ENCODE measurements around the gene RAD51AP1. TPM values are rescaled to one million over a fixed set of nuclear protein-coding genes. Genes with fewer than 3 reads are reported as not detected.
"Not testable (repeated sequence)": the region's sequence is repeated elsewhere in the genome, so short reads cannot be mapped to it uniquely, and the experiment has no call there.

Gene RAD51AP1
- total and polyA plus RNA-seq, 2 experiments from 2014 or later: 12.4 to 13.1 TPM

- Histone ChIP-seq H3K9ac (no peak overlapping the region), H3K79me2 (ENCODE audit: insufficient read depth) (no peaks in the 10 kb centered on the region), H3K9me2 (ENCODE audit: insufficient read depth) (no peaks in the 10 kb centered on the region), H2AFZ (no peak overlapping the region), H3K27me3 (replicated peaks; ENCODE audit: insufficient read depth) (no peaks in the 10 kb centered on the region), H4K20me1 (ENCODE audit: insufficient read depth) (no peaks in the 10 kb centered on the region), H3K4me1 (ENCODE audit: insufficient read depth) (no peaks in the 10 kb centered on the region), H3K4me2 (ENCODE audit: unreplicated experiment) (no peak overlapping the region), H3K4me3 (no peak overlapping the region), H3F3A (ENCODE audit: insufficient read depth) (no peaks in the 10 kb centered on the region), H3K27ac (no peak overlapping the region), H3K9me3 (ENCODE audit: low read depth) (no peaks in the 10 kb centered on the region), H3K36me3 (ENCODE audit: low read depth) (peaks cover 58% of the 10 kb centered on the region; the same call in 1 of the 2 replicates)
- TF ChIP-seq EZH2phosphoT487 (IDR thresholded peaks at IDR 0.05; ENCODE audit: insufficient read depth, low read depth) (no peak), EZH2 (IDR thresholded peaks at IDR 0.05; ENCODE audit: insufficient read depth, poor library complexity, severe bottlenecking) (no peak)
- in situ Hi-C loops (cut with MboI): no loop called here
- 100% methylated on average over 1 of the region's 1 CpG for WGBS, 2 experiments (ENCODE audit: low coverage in 1 of 2, low lambda C conversion rate in 2 of 2, missing lambda C conversion rate in 2 of 2)
- DNase-seq: no peak
These were observed 39.5 kb upstream of the RAD51AP1 start for GRCh38 chr12:4499186-4499585.

- H3K4me2 ChIP-seq (ENCODE audit: unreplicated experiment): no peak overlapping the region
- H3K27ac ChIP-seq: no peak overlapping the region
These were observed 33.2 kb upstream of the RAD51AP1 start for GRCh38 chr12:4505376-4505986.

GRCh38 chr12:4506430-4506829 is 32.3 kb upstream of the RAD51AP1 start:
- H3K4me2 ChIP-seq (ENCODE audit: unreplicated experiment): no peak overlapping the region

More at GRCh38 chr12:4505376-4505986, 33.2 kb upstream of the RAD51AP1 start:
- in situ Hi-C loops (cut with MboI): no loop called here
- H3K4me1 ChIP-seq (ENCODE audit: insufficient read depth): peaks cover 24% of the 10 kb centered on the region
- H3K27me3 ChIP-seq (replicated peaks; ENCODE audit: insufficient read depth): no peaks in the 10 kb centered on the region
- no peaks in the 10 kb centered on the region for H4K20me1 ChIP-seq (ENCODE audit: insufficient read depth)
- no peak overlapping the region for H2AFZ ChIP-seq
- DNase-seq: peak; percentile 51
- H3F3A ChIP-seq (ENCODE audit: insufficient read depth): no peaks in the 10 kb centered on the region
- no peak for TF ChIP-seq EZH2phosphoT487 (IDR thresholded peaks at IDR 0.05; ENCODE audit: insufficient read depth, low read depth)
- WGBS, 2 experiments (ENCODE audit: low coverage in 1 of 2, low lambda C conversion rate in 2 of 2, missing lambda C conversion rate in 2 of 2): 95 to 96% methylated on average over 1 of the region's 1 CpG
- H3K36me3 ChIP-seq (ENCODE audit: low read depth): peaks cover 31% of the 10 kb centered on the region; the same call in 1 of the 2 replicates
- H3K9me3 ChIP-seq (ENCODE audit: low read depth): no peaks in the 10 kb centered on the region
- H3K79me2 ChIP-seq (ENCODE audit: insufficient read depth): no peaks in the 10 kb centered on the region
- no peak overlapping the region for H3K4me3 ChIP-seq
- H3K9ac ChIP-seq: no peak overlapping the region
- no peaks in the 10 kb centered on the region for H3K9me2 ChIP-seq (ENCODE audit: insufficient read depth)

GRCh38 chr12:4506870-4507269 is 31.8 kb upstream of the RAD51AP1 start:
- H3K4me2 ChIP-seq (ENCODE audit: unreplicated experiment): no peak overlapping the region
- in situ Hi-C loops (cut with MboI): no loop called here
- no peaks in the 10 kb centered on the region for H3K27me3 ChIP-seq (replicated peaks; ENCODE audit: insufficient read depth)
- no peaks in the 10 kb centered on the region for H3F3A ChIP-seq (ENCODE audit: insufficient read depth)
- H3K9me3 ChIP-seq (ENCODE audit: low read depth): no peaks in the 10 kb centered on the region
- H3K4me1 ChIP-seq (ENCODE audit: insufficient read depth): peaks cover 24% of the 10 kb centered on the region
- DNase-seq: peak; percentile 54
- H3K4me3 ChIP-seq: no peak overlapping the region
- no peaks in the 10 kb centered on the region for H3K9me2 ChIP-seq (ENCODE audit: insufficient read depth)
- H3K9ac ChIP-seq: no peak overlapping the region
- no peaks in the 10 kb centered on the region for H4K20me1 ChIP-seq (ENCODE audit: insufficient read depth)
- WGBS, 2 experiments (ENCODE audit: low coverage in 1 of 2, low lambda C conversion rate in 2 of 2, missing lambda C conversion rate in 2 of 2): 69 to 76% methylated on average over 5 of the region's 5 CpGs
- no peak overlapping the region for H2AFZ ChIP-seq
- H3K79me2 ChIP-seq (ENCODE audit: insufficient read depth): no peaks in the 10 kb centered on the region
- TF ChIP-seq EZH2 (IDR thresholded peaks at IDR 0.05; ENCODE audit: insufficient read depth, poor library complexity, severe bottlenecking): no peak
- no peak for TF ChIP-seq EZH2phosphoT487 (IDR thresholded peaks at IDR 0.05; ENCODE audit: insufficient read depth, low read depth)
- H3K36me3 ChIP-seq (ENCODE audit: low read depth): peaks cover 31% of the 10 kb centered on the region; the same call in 1 of the 2 replicates
- no peak overlapping the region for H3K27ac ChIP-seq

More at GRCh38 chr12:4506430-4506829, 32.3 kb upstream of the RAD51AP1 start:
- Histone ChIP-seq H3K9me3 (ENCODE audit: low read depth) (no peaks in the 10 kb centered on the region), H3K79me2 (ENCODE audit: insufficient read depth) (no peaks in the 10 kb centered on the region), H4K20me1 (ENCODE audit: insufficient read depth) (no peaks in the 10 kb centered on the region), H3K36me3 (ENCODE audit: low read depth) (peaks cover 31% of the 10 kb centered on the region; the same call in 1 of the 2 replicates), H3K9me2 (ENCODE audit: insufficient read depth) (no peaks in the 10 kb centered on the region), H3K27me3 (replicated peaks; ENCODE audit: insufficient read depth) (no peaks in the 10 kb centered on the region), H2AFZ (no peak overlapping the region), H3K27ac (no peak overlapping the region), H3F3A (ENCODE audit: insufficient read depth) (no peaks in the 10 kb centered on the region), H3K4me1 (ENCODE audit: insufficient read depth) (peaks cover 24% of the 10 kb centered on the region), H3K9ac (no peak overlapping the region), H3K4me3 (no peak overlapping the region)
- WGBS, 2 experiments (ENCODE audit: low coverage in 1 of 2, low lambda C conversion rate in 2 of 2, missing lambda C conversion rate in 2 of 2): 81 to 90% methylated on average over 3 of the region's 3 CpGs
- TF ChIP-seq EZH2 (IDR thresholded peaks at IDR 0.05; ENCODE audit: insufficient read depth, poor library complexity, severe bottlenecking): no peak
- in situ Hi-C loops (cut with MboI): no loop called here
- no peak for DNase-seq

GRCh38 chr12:4508503-4508902 is 30.2 kb upstream of the RAD51AP1 start:
- in situ Hi-C loops (cut with MboI); H3K9me2 ChIP-seq (ENCODE audit: insufficient read depth); H2AFZ ChIP-seq; H3K4me3 ChIP-seq; DNase-seq; H3K79me2 ChIP-seq (ENCODE audit: insufficient read depth); H3K9ac ChIP-seq; H3F3A ChIP-seq (ENCODE audit: insufficient read depth); H3K9me3 ChIP-seq (ENCODE audit: low read depth); H3K27me3 ChIP-seq (replicated peaks; ENCODE audit: insufficient read depth); H3K27ac ChIP-seq; H4K20me1 ChIP-seq (ENCODE audit: insufficient read depth); H3K4me2 ChIP-seq (ENCODE audit: unreplicated experiment): not testable (repeated sequence)
- Histone ChIP-seq H3K36me3 (ENCODE audit: low read depth) (peaks cover 21% of the 10 kb centered on the region; the same call in 1 of the 2 replicates), H3K4me1 (ENCODE audit: insufficient read depth) (peaks cover 24% of the 10 kb centered on the region)
- 70 to 74% methylated on average over 4 of the region's 4 CpGs for WGBS, 2 experiments (ENCODE audit: low coverage in 1 of 2, low lambda C conversion rate in 2 of 2, missing lambda C conversion rate in 2 of 2)

GRCh38 chr12:4509269-4509668 is 29.4 kb upstream of the RAD51AP1 start:
- H3F3A ChIP-seq (ENCODE audit: insufficient read depth); H3K9me2 ChIP-seq (ENCODE audit: insufficient read depth); H3K9me3 ChIP-seq (ENCODE audit: low read depth); in situ Hi-C loops (cut with MboI); H2AFZ ChIP-seq; H3K4me2 ChIP-seq (ENCODE audit: unreplicated experiment); H3K9ac ChIP-seq; H4K20me1 ChIP-seq (ENCODE audit: insufficient read depth); H3K79me2 ChIP-seq (ENCODE audit: insufficient read depth); H3K4me3 ChIP-seq; DNase-seq; H3K27ac ChIP-seq; H3K27me3 ChIP-seq (replicated peaks; ENCODE audit: insufficient read depth): not testable (repeated sequence)
- 52 to 62% methylated on average over 9 to 12 of the region's 12 CpGs for WGBS, 2 experiments (ENCODE audit: low coverage in 1 of 2, low lambda C conversion rate in 2 of 2, missing lambda C conversion rate in 2 of 2)
- peaks cover 13% of the 10 kb centered on the region; the same call in 1 of the 2 replicates for H3K36me3 ChIP-seq (ENCODE audit: low read depth)
- H3K4me1 ChIP-seq (ENCODE audit: insufficient read depth): peaks cover 24% of the 10 kb centered on the region

All from GM23248 (cell line).